K562 treated with DMSO at 1 percent for 12 hours (cell line): ENCODE measurements around the gene NDUFAF5. TPM values are rescaled to one million over a fixed set of nuclear protein-coding genes. Genes with fewer than 3 reads are reported as not detected.

Experiments
- total RNA-seq: library from RNA; unstranded; fragments of 300-600 nt; gene quantifications from 2 replicates; pipeline ENCODE4 v1.2.3, GENCODE V29; 2022; ENCODE audit not compliant: insufficient read depth

Gene NDUFAF5
- 4.9 and 6.0 TPM in 2 replicates for total RNA-seq

GRCh38 chr20:13784893-13785715 is at the start of gene NDUFAF5, which contains the start of gene ESF1:
NDUFAF5 (plus strand) TSS chr20:13785028; CDS start chr20:13785069, 41 bp downstream.
ESF1 (minus strand) TSS chr20:13784919; CDS start chr20:13783140, 1,779 bp downstream.

Other genes with a start within 250 kb of the NDUFAF5 start
- 2.2 and 2.6 TPM in 2 replicates for gene TASP1, start 146.1 kb upstream of the NDUFAF5 start, total RNA-seq
- 4.8 and 6.5 TPM in 2 replicates for gene ESF1, start 109 bp upstream of the NDUFAF5 start, total RNA-seq
- not detected in 2 replicates for gene SEL1L2, start 205.6 kb downstream of the NDUFAF5 start, total RNA-seq
- gene MACROD2, start 210.5 kb downstream of the NDUFAF5 start, total RNA-seq: not detected in 2 replicates